ENCODE results near the gene MYH7.

GRCh38 chr14:23421594-23421993, 13.9 kb downstream of the MYH7 start:
- TF ChIP-seq EZH2 (IDR thresholded peaks at IDR 0.05; ENCODE audit: borderline replicate concordance, insufficient read depth, low read length, poor library complexity, severe bottlenecking), result no peak
- TF ChIP-seq REST (IDR thresholded peaks at IDR 0.05; ENCODE audit: borderline replicate concordance), result no peak
- no peak for TF ChIP-seq CTCF (IDR thresholded peaks at IDR 0.05; ENCODE audit: poor library complexity, severe bottlenecking)
- TF ChIP-seq EP300 (conservative IDR thresholded peaks at IDR 0.05; ENCODE audit: poor library complexity, severe bottlenecking), result no peak
- no peak for TF ChIP-seq POLR2AphosphoS5 (IDR thresholded peaks at IDR 0.05)

All from neural cell (in vitro differentiated cells).